Measurements from ENCODE around the gene GABRR3.

GABRR3 gene

DNA sequence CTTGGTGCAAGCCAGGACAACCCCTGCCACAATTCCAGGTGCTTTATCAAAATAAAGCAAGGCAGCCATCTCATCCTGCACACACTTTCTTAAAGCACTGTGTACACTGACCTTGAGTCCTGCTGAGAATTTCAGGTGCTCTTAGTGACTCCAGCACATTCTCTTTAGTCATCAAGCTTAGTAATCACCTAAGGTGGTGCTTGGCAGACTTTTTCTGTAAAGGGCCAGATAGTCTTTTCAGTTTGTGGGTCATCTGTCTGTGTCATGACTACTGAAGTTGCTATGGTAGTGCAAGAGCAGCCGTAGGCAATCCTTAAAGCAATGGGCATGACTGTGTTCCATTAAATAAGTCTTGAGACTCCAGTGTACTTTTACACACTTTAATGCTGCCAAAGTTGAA lies 99.3 kb downstream of the GABRR3 start:
- no peak for TF ChIP-seq CTCF (IDR thresholded peaks at IDR 0.05; ENCODE audit: extremely low read depth, missing control alignments)
- DNase-seq (ENCODE audit: low spot score): no peak
